ENCODE measurements around the gene RIN3. TPM values are rescaled to one million over a fixed set of nuclear protein-coding genes. Genes with fewer than 3 reads are reported as not detected.

The RIN3 gene
- total and polyA plus RNA-seq, 10 of the 15 experiments (the other 5 are each of a cell fraction or from before 2014, with no cell fraction given), result 0.91 to 23.3 (median 6.3) TPM

- Histone ChIP-seq H3K4me1 (ENCODE audit: control insufficient read depth, insufficient read depth, low read length) (peaks cover 40% of the 10 kb centered on the region), H3K4me2 (ENCODE audit: control insufficient read depth, insufficient read depth) (no peak overlapping the region), H3K36me3 (ENCODE audit: control insufficient read depth in 2 of 2, insufficient read depth in 2 of 2, low read length in 1 of 2) (no peaks in the 10 kb centered on the region), H3K9me3 (replicated peaks; ENCODE audit: control insufficient read depth, insufficient read depth, low read length) (no peaks in the 10 kb centered on the region), H3K27me3 (replicated peaks in 1 of 2; ENCODE audit: control insufficient read depth in 2 of 2, insufficient read depth in 2 of 2, low read length in 1 of 2) (no peaks in the 10 kb centered on the region), H3K79me2 (ENCODE audit: control insufficient read depth, insufficient read depth, low read length) (no peaks in the 10 kb centered on the region), H3K9ac (ENCODE audit: control insufficient read depth, insufficient read depth, low read length) (no peak overlapping the region), H3K27ac (ENCODE audit: control insufficient read depth, insufficient read depth) (no peak overlapping the region), H4K20me1 (ENCODE audit: control insufficient read depth, insufficient read depth) (no peaks in the 10 kb centered on the region), H2AFZ (ENCODE audit: control insufficient read depth, low read depth, low read length) (no peak overlapping the region), H3K4me3 (no peak overlapping the region)
- ChIA-PET SMC1A (ENCODE audit: uncharacterized antibody, unreplicated experiment) (interaction anchor here (1.0 to 2.1 kb wide), 7 partner anchors 9 to 210 kb away, joined by 3 to 8 read pairs (median 4); no protein-coding TSS in a partner anchor), POLR2A (interaction anchor here (0.6 to 0.9 kb wide), 3 partner anchors 10 to 767 kb away, joined by 3 read pairs; no protein-coding TSS in a partner anchor), RAD21 (ENCODE audit: unreplicated experiment) (interaction anchor here (0.7 to 1.3 kb wide), 2 partner anchors 10 to 12 kb away, joined by 3 read pairs; no protein-coding TSS in a partner anchor), CTCF (interaction anchor here (1.3 to 2.8 kb wide), 2 partner anchors 13 to 79 kb away, joined by 3 to 6 read pairs; no protein-coding TSS in a partner anchor)
- intact Hi-C loops (cut with micrococcal nuclease; ENCODE audit: unreplicated experiment) (no loop called here), in situ Hi-C loops (cut with MboI) (no loop called here)
- FAIRE-seq (no peak), DNase-seq (ENCODE audit: low read depth, low spot score) (no peak), ATAC-seq (no peak)
- TF ChIP-seq GABPA (IDR thresholded peaks at IDR 0.05; ENCODE audit: low read depth), result no peak
- TF ChIP-seq SMC3 (IDR thresholded peaks at IDR 0.05; ENCODE audit: borderline replicate concordance, low read length), result no peak
- TF ChIP-seq MYB (IDR thresholded peaks at IDR 0.05; ENCODE audit: borderline replicate concordance, low read depth, low read length), result no peak
- no peak for TF ChIP-seq EP300 (IDR thresholded peaks at IDR 0.05; ENCODE audit: borderline replicate concordance in 1 of 2, control insufficient read depth in 1 of 2, low read depth in 2 of 2, low read length in 2 of 2)
- 91% methylated on average over 8 of the region's 8 CpGs for WGBS (ENCODE audit: insufficient coverage, insufficient replicate concordance, low lambda C conversion rate, missing lambda C conversion rate)
- BruUV-seq (replicated peaks), result no TSS peak
Observed at GRCh38 chr14:92573761-92574498, 60.3 kb downstream of the RIN3 start.
